HG02885 (cell line): ENCODE data around the gene TVP23A.

Source experiments
- ATAC-seq: cut with Tn5 transposase; IDR thresholded peaks from one replicate; pipeline ENCODE4 v1.9.1; 2021; ENCODE audit warnings: mild to moderate bottlenecking; ENCODE audit not compliant: unreplicated experiment, poor library complexity

The TVP23A gene

DNA sequence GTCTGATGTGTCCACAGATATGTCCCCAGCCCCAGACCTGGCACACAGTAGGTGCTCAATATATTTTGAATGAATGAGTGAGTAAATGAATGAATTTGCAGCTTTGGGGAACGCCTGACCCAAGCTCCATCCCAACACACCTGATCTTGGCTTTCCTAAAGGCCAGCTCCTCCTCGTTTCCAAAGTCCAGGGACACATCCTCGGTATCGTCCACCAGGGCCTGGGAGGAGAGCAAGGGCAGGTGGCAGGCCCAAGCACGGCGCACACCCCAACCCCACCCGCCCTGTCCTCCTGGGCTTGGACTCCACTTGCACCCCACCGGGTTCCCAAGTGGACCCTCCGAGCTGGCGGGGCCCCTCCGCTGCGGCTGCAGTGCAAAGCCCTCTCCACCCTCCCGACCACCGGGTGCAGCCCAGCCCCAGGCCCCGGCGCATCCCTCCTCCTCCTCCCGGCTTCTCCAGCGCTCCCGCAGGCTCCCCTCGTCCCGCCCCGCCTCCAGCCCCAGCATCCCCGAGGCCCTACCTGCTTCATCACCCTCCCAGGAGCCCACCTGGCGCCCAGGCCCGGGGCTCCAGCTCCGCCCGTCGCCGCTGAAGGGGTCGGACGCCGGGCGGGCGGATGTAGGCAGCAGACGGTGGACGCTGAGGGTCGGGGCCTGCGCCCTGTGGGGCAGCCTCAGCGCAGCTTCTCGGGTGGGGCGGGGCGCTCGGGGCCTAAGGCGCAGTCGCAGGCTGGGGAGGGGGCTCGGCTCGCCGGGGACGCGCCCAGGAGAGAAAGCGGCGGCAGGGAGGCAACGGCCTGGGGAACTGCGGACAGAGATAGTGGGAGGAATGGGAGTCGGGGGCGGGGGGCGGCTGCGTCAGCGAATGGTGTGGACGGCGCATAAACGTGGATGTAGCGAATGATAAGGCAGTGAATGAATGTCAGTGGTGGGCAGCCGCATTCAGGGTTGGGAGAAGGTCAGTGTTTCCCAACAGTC, at the start of gene TVP23A:
TVP23A (minus strand) TSS at position 832 of the 979 bp plus-strand sequence; CDS start at position 531, 301 bp downstream.
- no peak for ATAC-seq

DNA sequence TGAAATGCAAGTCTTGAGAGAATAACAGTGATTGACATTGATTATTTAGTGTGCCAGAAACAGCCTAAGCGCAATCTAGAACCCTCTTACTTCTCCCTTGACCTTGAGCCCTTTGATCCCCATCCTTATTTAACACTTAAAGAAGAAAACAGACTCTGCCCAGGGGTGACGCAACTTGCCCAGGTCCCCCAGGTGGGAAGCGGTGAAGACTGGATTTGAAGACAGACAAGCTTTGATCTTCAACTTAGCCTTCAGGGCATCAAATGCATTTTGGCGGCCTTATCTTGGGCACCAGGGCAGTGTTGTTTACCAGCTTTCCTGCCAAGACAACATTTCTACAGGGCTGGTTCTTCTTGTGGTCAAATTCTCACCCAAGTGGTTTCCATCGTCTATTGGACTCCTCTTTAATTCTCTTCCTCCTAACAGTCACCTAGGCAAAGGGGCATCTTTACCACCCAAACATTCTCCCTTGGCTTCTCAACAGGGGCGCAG, 49.6 kb upstream of the TVP23A start:
- no peak for ATAC-seq

DNA sequence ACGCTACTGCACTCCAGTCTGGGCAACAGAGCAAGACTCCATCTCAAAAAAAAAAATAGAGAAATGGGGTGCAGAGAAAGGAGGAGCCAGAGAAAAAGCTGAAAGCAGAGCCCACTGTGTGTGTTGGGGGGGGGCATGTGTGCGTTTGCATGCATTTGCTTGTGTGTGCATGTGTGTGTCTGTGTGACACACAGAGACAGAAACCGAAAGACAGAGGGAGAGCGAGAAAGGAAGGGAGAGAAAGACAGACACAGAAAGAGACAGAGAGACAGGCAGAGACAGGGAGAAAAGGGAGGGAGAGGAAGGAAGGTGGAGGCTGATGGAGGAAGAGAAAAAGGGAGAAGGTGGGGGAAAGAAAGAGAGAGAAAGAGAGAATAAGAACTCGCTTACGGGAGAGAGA, 48.6 kb upstream of the TVP23A start:
- ATAC-seq, result no peak

DNA sequence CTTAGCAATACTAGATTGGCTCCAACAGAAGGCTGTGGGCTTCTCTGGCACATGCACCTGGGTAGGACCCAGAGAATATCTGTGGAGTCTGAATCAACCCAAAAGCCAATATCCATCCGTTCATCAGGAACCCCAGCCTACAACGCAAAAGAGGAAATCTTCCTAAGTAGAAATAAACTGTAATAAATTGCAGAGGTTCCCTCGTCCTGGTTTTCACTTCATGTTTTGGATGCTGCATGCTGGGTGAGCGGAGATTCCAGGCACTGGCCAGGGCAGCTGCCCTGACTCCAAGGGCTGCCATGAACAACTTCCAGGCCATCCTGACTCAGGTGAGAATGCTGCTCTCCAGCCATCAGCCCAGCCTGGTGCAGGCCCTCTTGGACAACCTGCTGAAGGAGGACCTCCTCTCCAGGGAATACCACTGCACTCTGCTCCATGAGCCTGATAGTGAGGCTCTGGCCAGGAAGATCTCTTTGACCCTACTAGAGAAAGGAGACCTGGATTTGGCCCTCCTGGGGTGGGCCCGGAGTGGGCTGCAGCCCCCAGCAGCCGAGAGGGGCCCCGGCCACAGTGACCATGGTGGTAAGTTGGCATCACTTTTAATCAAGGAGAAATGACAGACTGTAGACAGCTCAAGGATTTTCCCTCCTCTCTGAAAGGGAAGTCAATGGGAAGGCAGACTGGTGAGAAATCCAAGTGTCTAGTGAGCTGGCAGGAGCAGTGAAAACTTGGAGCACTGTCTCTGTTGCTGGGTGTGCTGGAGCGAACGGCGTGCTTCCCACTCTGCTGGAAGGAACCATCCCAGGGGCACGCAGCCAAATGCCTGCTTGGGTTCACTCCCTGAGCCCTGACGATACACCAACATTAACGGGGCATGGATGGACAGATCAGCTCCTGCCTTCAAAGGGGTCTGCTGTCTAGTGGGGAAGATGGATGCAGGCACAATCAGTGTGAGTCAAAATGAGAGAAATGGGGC, 47.7 kb upstream of the TVP23A start:
- ATAC-seq, result no peak

DNA sequence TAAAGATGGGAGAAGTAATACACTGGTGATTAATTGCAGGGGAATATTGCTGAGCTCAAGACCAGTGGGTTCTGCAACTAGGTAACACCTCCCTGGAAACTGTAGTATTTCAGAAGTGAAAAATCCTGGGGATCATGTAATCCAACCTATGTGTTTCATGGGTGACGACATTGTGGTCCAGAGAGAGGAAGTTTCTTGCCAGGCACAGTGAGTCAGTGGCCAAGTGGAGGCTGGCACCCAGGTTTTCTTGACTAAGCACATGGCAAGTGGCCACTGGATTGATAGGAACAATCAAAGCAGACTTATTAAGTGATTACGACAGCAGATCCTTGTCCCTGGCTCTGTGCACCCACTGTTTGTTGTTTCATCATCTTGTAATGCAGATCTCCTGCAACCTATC, 43.8 kb upstream of the TVP23A start:
- no peak for ATAC-seq

DNA sequence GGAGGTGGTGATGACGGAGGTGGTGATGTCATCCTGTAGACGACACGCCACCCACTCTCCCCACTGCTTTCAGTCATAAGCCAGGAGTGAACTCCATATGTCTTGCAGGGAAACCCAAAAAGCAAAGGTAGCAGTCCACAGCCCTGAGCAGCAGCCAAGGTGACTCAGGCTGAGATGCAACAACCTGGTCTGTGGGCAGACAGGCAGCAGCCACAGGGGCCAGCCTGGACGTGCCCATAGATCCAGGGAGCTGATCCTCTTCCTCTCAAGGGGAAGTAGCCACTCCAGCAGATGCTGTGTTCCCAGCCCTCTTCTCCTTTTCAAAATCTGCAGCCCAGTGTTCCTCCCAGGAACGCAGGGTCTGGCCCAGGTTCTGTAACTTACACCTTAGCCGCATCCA, 41.1 kb upstream of the TVP23A start:
- no peak for ATAC-seq

DNA sequence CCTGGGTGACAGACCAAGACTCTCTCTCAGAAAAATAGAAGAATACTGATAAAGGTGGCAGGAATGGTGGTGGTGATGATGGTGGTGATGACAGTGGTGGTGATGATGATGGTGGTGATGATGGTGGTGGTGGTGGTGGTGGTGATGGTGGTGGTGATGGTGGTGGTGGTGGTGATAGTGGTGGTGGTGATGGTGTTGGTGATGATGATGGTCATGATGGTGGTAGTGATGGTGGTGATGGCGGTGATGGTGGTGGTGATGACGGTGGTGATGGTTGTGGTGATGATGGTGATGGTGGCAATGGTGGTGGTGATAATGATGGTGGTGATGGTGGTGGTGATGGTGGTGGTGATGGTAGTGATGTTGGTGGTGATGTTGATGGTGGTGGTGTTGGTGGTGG, 40.4 kb upstream of the TVP23A start:
- ATAC-seq, result no peak

DNA sequence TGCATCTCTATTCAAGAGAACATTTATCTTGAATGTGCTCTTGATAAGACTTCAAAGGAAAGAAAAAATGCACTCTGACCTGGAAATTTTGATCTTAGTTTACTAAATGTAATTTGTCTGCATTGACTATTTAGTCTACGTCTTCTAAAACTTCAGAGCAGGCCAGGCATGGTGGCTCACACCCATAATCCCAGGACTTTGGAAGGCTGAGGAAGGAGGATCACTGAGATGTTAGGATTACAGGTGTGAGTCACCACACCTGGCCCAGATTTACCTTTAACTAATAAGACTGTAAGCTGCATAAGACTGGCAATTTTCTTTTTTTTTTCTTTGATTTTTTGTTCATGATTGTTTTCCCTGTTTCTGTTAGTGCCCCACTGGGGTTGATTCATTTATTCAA, 39.6 kb upstream of the TVP23A start:
- ATAC-seq, result no peak

DNA sequence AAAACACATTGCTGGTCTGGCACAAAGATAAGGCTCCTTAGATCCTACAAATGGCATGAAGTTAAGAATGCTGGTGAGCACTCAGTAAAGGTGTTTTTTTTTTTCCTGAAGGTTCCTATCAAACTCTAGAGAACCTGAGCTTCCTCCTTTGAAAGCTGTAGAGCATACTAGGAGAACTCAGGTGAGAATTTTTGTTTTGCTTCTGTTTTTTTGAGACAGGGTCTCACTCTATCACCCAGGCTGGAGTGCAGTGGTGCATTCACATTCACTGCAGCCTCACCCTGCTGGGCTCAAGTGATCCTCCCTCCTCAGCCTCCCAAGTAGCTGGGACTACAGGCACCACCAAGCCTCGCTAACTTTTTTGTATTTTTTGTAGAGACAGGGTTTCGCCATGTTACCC, 37.4 kb upstream of the TVP23A start:
- no peak for ATAC-seq

DNA sequence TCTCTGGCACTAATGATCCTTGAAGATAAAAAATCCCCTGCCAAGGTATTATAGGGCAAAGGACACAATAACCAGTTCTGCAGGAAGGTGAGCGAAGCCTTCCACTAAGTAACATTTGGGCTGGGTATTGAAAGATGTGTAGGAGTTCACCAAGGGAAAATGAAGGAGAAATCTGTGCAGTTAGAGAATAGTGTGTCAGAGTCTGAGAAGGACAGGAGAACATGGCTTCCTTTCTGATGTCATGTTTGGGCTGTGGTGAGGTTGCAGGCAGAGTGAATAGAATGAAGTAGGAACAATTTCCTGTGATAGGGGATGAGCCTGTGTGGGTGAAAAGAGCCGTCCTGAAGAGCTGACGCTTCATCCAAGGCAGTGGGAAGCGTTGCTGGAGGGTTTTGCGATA, 34.4 kb upstream of the TVP23A start:
- no peak for ATAC-seq

DNA sequence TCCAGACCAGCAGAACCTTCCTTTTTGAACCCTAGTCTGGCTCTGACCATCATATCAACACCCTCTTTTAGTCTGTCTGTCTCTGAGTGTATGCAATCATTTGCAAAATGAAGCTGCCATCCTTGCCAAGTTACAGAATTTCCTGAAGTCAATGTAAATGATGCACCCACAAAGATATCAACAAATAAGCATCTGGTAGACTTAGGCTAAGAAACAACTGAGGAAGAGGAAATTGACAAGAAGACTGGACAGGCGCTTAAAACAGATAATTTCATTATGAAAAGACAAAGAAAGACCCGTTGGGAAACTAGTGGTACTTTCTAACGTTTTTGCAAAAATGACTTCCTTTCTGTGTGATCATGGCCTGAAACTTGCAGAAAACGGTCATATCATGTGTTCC, 33.7 kb upstream of the TVP23A start:
- no peak for ATAC-seq

DNA sequence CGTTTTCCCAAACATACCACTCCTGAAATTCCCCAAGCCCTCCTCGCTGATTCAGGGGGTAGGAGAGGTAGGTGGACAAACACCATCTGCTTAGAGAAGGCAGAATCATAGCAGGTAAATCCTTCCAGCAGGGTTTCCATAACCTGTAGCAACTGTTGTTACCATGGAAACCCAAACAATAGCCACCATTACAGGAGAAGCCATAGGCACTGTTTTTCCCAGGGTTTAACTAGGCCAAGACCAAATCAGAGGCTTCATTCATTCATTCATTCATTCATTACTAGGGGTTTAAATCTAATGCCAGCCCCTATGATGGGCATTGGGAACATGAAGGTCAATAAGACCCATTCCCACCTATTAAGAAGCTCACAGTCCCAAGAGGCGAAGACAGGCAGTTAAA, 32.9 kb upstream of the TVP23A start:
- ATAC-seq, result no peak

DNA sequence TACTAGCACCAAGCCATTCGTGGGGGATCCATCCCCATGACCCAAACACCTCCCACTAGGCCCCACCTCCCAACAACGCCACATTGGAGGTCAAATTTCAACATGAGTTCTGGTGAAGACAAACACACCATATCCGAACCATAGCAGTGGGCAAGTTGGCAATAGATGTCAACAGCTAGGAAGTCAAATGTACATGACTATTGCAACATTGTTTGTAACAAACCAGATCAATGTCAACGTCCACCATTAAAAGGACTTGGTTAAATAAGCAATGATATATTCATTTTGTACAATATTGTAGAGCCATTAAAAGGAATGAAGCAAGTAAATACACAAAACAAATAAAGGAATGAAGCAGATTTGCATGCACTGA, 31.9 kb upstream of the TVP23A start:
- ATAC-seq, result no peak

DNA sequence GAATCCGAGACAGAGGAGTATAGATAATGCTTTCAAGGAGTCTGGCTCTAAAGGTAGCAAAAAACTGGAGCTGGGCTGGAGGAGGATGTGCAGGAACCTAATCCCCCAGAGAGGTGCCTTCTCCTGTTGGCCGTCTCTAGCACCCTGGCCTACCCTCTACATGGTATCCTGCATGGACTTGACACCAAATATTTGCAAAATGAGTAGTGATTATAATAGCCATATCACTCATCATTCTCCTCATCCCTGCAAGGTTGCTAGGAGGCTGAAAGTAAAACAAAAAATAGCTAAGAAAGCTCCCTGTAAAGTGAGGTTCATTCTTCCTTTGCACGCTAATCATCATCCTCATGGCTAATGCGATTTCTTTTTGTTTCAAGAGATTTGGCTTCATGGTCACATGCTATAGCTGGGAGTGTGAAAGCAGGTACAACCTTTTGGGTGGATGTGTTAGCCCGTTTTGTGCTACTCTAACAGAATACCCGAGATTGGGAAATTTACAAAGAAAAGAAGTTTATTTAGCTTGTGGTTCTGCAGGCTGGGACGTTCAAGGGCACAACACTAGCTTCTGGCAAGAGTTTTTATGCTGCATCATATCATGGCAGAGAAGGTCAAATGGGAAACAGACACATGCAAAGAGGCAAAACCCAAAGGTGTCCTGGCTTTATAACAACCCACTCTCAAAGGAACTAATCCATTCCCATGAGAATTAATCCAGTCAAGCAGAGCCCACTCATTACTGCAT, 31.3 kb upstream of the TVP23A start:
- ATAC-seq, result no peak

DNA sequence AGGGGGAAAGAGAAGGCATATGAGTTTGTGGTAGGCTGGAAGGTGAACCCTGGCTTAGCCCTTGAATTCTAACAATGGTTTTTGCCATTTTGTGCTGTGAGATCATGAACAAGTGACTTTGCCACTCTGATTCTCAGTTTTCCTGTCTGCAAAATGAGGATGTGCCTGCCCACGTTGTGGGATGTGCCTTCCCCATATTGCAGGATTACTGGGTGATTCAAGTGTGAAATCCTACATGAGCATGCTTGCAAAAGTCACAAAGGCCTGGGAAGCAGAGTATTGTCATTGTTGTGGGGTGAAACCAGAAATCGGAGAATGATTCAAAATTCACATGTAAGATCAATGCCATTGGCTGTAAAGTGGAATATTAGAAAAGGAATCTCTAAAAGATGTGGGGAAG, 28.6 kb upstream of the TVP23A start:
- ATAC-seq, result no peak

DNA sequence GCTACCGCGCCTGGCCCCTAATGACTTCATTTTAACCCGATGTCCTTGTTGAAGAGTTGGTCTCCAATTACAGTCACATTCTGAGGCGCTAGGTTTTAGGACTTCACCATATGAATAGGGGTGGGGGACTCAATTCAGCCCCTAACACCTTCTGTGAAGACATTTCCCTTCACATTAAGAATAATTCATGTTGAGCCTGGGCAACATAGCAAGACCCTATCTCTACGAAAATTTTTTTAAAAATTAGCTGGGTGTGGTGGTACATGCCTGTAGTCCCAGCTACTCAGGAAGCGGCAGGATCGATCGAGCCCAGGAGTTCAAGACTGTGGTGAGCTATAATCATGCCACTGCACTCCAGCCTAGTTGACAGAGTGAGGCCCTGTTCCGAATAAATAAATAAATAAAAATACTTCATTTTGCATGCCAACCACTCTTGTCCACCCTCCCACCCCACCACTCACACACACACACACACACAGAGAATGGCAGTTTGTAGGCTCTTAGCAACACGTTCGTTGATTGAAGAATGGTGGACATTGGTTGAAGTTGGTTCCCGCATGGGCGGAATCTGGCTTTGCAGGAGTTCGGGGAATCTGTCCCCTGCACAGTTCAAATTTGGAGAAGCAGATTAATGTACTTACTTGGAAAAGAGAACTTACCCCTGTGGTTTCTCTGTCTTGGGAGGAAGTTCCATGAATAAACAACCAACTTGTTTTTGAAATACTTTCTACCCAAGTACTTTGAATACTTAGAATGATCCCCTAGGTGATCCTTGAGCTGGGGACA, 27.8 kb upstream of the TVP23A start:
- ATAC-seq, result no peak

DNA sequence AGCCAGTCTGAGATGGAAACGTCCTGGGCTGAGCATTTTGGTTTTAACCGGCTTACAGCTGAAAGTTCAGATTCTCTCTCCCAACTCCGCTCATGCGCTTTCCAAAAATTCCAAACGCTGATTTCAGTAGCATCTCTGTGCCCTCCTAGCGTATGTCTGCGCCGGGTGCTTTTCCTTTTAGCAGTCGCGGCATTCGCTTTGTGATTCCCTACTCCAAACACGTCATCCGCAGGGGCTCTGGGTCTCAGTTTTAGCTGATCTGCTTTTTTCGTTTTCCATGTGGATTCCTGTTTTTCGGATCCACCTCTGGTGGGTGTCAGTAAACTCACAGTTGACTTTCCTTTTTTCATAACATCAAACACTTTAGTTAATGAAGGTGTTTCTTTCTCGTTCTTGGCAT, 22.1 kb upstream of the TVP23A start:
- ATAC-seq, result no peak

DNA sequence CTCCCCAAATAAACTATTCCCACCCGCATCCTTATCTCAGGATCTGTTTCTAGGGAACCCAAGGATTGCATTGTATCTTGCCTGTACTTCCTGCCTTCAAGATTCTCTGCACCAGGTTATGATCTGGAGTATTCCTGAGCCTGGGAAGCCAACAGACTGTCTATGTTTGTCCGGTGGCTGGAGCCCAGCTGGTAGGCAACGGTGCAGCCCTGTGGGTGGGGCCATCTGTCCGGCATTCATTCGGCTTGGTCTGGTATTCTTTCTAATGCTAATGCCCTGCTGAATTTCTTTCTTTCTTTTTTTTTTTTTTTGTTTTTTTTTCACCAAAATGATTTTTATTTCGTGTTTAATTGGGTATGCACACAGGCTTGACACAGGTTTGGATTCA, 20.7 kb upstream of the TVP23A start:
- no peak for ATAC-seq

DNA sequence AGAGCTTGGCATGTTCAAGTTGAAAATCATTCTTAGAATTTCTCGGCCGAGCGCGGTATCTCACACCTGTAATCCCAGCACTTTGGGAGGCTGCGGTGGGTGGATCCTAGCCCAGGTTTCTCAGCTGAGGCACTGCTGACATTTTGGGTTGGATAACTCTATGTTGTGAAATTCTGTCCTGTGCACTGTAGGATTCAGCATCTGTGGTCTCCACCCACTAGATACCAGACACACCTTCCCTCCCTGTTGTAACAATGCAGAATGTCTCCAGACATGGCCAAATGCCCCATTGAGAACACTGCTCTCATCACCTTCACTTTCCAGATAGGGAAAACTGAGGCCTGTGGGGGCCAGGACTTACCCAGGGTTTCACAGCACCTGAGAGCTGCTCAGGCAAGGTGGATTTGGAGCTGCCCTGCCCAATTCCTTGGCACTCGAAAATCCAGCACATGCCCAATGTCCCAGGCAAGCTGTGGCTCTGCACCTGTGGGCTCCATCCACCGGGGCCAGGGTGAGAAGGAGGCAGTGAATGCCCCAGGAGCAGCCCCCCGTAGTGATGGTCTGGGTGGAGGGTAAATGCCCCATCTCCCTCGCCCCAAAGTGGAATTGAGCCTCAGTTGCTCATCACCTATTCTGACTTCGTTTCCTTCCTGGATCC, 20.2 kb upstream of the TVP23A start:
- no peak for ATAC-seq
